GM18907 (cell line): Measurements from ENCODE around the gene CEP70.
"Not testable (repeated sequence)": the region's sequence is repeated elsewhere in the genome, so short reads cannot be mapped to it uniquely, and the experiment has no call there.

ENCODE experiments used
- ATAC-seq: cut with Tn5 transposase; IDR thresholded peaks from one replicate; pipeline ENCODE4 v1.9.1; 2021; ENCODE audit warnings: mild to moderate bottlenecking, moderate library complexity; ENCODE audit not compliant: unreplicated experiment

Gene CEP70

DNA sequence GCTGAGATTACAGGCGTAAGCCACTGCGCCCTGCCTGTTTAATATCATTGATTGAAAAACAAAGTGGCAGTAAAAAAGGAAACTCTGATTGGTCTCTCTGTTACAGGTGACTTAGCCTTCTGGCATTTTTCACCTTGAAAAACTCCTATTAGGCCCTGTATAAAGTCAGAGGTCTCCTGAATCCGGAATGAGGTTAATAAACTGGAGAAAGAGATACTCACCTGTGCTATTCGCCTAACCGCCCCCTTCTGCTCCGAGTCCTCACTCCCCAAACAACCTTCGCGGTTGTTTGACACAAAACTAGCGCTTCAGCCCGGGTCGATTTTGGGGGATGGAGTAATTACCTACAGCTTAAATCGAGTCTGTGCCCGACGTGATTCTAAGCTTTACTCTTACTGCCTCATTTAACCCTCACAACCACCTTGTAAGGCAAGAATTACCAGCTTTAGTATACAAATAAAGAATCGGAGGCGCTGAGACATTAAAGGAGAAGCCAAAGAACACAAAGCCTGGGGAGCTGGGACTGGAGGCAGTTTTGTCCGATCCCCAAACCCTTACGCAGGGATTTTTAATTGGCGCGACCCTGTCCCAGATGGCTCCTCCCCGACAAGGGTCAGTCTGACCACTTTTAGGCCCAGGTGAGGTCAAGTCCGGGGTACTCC is 441 bp downstream of the CEP70 start:
- no peak for ATAC-seq

DNA sequence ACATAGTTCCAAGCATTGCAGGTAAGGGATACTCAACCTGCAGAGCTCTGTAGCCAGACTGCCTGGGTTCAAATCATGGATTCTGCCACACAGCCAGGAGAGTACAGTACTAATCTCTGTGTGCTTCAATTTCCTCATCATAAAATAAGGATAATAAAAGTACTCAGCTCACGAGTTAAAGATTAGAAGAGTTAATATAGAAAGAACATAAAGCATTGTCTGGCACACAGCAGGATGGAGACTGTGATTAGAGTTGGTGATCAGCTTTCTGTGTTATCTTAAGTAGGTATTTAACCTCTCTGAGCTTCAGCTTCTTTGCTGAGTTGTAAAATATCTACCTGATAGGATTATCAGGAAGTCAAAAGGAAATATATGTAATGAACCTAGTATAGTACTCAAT is 2.7 kb downstream of the CEP70 start:
- no peak for ATAC-seq

DNA sequence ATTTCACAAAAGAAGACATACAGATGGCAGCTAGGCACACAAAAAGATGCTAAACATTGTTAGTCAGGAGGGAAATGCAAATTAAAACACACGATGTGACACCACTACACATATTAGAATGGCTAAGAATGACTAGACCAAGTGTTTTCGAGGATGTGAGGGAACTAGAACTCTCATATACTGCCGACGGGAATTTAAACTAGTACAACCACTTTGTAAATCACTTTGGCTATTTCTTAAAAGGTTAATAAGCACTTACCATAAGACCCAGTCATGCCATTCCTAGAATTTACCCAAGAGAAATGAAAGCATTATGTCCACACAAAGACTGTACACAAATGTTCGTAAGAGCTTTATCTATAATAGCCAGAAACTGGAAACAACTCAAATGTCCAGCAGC is 5.6 kb downstream of the CEP70 start:
- no peak for ATAC-seq

DNA sequence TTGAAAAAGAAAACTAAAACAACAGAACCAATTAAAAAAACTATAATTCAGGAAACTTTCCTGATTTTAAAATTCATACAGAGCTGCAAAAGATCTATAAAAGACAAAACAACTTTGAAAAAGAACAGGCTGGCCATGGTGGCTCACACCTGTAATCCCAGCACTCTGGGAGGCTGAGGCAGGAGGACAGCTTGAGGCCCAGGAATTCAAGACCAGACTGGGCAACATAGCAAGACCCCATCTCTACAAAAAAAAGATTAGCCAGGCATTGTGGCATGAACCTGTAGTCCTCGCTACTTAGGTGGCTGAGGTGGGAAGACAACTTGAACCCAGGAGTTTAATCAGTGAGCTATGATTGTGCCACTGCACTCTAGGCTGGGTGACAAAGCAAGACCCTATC is 6.7 kb downstream of the CEP70 start:
- ATAC-seq: no peak

DNA sequence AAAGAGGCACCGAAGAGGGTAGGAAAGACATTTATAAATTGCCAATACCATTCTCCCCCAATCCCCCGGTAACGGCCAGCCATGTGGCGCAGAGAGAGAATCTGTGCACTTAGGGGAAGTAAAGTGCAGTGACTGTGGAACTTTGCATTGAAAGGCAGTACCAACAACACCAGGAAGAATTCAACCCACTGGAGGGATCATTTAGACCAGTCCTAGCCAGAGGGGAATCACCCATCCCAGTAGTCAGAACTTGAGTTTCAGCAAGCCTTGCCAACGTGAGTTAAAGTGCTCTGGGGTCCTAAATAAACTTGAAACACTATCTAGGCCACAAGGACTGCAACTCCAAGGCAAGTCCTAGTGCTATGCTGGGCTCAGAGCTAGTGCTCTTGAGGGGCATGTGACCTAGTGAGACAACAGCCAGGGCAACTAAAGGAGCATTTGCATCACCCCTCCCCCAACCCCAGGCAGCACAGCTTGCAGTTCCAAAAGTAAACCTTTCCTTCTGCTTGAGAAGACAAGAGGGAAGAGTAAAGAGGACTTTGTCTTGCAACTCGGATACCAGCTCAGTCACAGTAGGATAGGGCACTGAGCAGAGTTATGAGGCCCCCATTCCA is 15.0 kb downstream of the CEP70 start:
- ATAC-seq: no peak

DNA sequence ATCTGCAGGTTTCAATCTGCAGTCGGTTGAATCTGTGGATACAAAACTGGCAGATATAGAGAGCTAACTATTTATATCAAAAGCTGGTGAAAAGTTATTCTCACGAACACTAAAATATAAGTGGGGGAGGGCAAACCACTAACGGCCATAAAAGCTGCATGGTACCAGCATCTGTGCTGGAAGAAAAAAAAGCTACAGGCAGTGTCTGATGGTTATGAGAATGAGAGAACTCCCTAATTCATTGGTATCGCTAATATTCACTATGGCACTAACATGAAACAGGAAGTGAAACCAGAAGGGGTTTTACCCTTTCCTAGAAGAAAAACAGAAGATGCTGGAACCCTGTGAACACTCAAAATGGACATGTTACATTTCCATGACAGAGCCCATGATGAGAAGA is 15.9 kb downstream of the CEP70 start:
- peak; percentile 97 for ATAC-seq

DNA sequence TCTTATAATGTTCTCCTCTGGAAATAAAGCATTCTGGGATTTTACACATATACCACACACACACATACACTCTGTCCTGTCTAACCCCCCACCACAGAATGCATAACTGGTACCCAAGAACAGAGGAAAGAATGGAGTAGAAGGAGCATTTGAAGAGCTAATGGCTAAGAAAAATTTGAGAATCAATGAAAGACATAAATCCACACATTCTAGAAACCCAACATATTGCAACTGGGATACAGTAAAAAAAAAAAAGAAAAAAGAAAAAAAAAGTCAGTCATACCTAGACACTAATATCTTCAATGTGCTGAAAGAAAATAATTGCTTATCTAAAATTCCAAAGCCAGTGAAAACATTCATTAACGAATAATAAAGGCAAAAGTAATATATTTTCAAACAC is 20.9 kb downstream of the CEP70 start:
- no peak for ATAC-seq

DNA sequence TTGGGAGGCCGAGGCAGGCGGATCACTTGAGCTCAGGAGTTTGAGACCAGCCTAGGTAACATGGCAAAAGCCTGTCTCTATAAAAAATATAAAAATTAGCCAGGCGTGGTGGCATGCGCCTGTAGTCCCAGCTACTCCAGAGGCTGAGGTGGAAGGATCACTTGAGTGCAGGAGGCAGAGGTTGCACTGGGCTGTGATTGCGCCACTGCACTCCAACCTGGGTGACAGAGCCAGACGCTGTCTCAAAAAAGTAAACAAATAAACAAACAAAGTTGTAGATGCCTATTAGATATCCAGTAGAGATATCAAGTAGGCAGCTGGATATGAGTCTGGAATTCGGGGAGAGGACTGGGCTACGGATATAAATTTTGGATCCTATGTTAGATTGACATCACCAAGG is 24.4 kb downstream of the CEP70 start:
- not testable (repeated sequence) for ATAC-seq

DNA sequence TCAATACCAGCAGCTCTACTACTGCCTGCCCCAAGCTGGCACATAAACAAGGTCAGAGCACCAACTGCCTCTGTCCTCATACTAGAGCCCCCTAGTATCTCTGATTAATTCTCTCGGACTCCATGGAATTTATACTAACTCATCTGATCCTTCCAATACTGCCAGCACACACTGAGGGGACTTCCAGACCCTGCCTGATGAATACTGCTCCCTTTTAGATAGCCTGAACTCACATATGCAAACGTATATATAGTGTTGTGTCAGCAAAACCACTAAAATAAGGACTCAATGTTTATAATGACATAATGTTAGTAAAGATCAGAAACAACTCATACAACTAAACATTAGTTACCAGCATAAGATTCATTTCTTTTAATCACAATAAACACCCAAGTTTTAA is 25.0 kb downstream of the CEP70 start:
- ATAC-seq: no peak

DNA sequence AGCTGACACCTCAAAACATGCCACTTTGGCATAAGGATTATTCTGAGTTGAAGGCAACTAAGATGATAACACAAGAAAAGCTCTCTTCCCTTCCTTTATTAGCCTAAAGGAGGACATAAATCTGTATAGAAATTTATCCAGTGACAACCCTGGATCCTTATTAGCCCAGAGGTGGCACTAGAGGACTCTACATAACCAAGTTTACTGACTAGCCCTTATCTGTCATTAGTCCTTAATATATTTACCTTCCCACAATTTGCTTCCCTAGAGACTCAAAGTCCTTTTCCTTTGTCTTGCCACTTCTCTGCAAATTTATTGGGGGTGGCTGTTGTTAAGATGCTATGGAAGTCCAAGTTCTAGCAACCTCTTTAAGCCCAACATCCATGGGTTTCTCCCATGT is 26.7 kb downstream of the CEP70 start:
- no peak for ATAC-seq

DNA sequence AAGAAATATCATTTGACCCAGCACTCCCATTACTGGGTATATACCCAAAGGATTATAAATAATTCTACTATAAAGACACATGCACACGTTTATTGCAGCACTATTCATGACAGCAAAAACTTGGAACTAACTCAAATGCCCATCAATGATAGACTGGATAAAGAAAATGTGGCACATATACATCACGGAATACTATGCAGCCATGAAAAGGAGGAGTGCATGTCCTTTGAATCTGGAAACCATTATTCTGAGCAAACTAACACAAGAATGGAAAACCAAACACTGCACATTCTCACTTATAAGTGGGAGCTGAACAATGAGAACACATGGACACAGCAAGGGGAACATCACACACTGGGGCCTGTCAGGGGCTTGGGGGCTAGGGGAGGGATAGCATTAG is 27.8 kb downstream of the CEP70 start:
- ATAC-seq: not testable (repeated sequence)

DNA sequence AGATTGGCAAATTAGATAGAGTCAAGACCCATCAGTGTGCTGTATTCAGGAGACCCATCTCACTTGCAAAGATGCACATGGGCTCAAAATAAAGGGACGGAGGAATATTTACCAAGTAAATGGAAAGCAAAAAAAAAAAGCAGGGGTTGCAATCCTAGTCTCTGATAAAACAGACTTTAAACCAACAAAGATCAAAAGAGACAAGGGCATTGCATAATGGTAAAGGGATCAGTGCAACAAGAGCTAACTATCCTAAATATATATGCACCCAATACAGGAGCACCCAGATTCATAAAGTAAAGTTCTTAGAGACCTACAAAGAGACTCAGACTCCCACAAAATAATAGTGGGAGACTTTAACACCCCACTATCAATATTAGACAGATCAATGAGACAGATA is 31.2 kb downstream of the CEP70 start:
- not testable (repeated sequence) for ATAC-seq

DNA sequence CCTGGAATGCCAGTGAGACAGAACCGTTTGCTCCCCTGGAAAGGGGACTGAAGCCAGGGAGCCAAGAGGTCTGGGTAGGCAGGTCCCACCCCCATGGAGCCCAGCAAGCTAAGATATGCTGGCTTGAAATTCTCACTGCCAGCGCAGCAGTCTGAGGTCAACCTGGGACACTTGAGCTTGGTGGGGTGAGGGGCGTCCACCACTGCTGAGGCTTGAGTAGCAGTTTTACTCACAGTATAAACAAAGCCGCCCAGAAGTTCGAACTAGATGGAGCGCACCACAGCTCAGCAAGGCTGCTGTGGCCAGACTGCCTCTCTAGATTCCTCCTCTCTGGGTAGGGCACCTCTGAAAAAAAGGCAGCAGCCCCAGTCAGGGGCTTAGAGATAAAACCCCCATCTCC is 33.6 kb downstream of the CEP70 start:
- no peak for ATAC-seq

DNA sequence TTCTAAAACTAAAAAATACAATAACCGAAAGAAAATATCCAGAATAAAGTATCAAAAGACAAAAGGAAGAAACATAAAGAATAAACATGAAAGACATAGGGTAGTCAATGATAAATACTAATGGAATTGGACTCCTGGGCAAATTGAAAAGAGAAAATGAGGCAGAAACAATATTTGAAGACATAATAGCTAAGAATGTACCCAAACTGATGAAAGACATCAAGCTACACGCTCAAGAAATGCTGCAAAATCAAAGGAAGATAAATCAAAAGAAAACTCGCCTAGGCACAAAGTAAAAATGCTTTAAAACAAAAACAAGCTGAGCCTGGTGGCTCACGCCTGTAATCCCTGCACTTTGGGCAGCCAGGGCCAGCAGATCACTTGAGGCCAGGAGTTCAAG is 34.9 kb downstream of the CEP70 start:
- no peak for ATAC-seq

DNA sequence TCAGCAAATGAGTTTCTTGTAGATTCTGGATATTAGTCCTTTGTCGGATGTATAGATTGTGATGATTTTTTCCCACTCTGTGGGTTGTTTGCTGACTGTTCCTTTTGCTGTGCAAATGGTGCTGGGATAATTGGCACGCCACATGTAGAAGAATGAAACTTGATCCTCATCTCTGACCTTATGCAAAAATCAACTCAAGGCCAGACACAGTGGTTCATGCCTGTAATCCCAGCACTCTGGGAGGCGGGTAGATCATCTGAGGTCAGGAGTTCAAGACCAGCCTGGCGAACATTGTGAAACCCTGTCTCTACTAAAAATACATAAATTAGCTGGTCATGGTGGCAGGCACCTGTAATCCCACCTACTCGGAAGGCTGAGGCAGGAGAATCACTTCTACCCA is 39.3 kb downstream of the CEP70 start:
- not testable (repeated sequence) for ATAC-seq

DNA sequence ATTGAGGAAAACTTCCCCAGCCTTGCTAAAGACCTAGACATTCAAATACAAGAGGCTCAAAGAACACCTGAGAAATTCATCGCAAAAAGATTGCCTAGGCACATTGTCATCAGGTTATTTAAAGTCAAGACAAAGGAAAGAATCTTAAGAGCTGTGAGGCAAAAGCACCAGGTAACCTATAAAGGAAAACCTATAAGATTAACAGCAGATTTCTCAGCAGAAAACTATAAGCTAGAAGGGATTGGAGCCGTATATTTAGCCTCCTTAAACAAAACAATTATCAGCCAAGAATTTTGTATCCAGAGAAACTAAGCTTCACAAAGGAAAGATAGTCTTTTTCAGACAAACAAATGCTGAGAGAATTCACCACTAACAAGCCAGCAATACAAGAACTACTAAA is 43.1 kb downstream of the CEP70 start:
- not testable (repeated sequence) for ATAC-seq

DNA sequence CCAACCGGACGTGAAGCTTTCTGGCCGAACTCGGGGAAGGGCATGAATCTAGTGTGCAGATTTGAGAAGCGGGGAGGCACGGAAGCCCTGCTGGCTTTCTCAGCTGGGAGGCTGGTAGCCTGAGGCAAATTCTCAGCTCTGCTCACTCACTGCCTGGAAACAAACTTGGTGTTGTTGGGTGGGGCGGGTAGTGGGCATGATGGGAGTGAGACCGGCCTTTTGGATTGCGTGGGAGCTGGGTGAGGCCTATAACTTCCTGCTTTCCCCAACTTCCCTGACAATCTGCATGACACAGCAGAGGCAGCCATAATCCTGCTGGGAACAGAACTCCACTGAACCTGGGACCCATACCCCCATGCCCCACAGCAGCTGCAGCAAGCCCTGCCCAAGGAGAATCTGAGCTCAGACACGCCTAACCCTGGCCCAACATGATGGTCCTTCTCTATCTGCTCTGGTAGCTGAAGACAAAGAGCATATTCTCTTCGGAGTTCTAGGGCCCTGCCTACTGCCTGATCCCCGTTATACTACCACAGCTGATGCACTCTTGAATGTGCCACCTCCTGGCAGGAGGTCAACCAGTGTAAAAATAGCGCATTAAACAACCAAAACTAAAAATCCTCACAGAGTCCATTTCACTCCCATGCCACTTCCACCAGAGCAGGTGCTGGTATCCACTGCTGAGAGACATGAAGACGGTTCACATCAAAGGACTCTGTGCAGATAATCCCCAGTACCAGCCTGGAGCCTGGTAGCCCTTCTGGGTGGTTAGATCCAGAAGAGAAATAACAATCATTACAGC is 44.7 kb downstream of the CEP70 start:
- ATAC-seq: no peak

DNA sequence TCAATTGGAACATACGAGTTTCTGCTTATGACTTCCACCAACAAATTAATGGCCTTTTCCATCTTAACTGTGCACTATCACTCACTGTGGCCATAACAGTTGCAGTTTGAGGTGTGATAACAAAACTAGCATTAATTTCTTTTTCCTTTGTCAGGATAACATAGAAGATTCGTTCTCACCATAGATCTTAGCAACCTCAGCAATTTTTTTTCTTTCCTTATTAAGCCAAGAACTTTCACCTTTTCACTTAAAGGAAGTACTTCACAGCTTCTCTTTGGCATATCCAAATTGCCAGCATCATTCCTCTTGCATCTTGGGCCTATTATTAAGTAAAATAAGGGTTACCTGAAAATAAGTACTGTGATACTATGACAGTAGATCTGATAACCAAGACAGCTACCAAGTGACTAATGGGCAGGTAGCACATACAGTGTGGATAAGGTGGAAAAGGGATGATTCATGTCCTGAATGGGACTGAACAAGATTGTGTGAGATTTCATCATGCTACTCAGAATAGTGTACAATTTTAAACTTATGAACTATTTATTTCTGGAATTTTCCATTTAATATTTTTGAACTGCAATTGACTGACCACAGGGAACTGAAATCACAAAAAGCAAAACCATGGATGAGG is 46.6 kb downstream of the CEP70 start:
- no peak for ATAC-seq

DNA sequence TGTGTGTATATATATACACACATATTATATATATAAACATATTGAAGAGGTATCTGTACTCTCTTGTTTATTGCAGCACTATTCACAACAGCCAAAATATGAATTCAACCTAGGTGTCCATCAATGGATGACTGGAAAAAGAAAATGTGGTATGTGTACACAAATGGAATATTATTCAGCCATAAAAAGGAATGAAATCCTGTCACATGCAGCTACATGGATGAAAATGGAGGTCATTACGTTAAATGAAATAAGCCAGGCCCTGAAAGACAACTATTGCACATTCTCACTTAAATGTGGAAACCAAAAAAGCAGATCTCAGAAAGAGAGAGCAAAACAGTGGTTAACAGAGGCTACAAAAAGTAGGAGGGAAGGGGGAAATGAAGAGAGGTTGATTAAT is 49.5 kb downstream of the CEP70 start:
- no peak for ATAC-seq

DNA sequence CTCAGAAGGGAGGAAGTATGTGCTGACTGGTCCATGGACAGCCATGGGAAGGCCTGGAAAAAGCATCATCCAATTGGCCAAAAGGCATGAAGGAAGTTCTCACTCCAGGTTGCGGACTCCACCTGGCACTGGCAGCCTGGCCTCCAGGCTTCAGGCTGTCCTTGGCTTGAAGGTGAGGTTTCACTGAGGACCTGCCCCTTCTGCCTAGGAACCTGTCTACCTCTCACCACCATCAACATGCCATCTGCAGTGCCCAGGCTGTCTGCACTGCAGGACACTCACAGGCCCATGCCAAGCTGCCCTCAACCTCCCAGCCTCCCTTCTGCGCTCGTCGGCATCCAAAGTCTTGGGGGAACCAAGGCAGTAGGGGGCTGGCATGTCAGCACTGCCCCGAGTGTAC is 51.1 kb downstream of the CEP70 start:
- ATAC-seq: no peak

DNA sequence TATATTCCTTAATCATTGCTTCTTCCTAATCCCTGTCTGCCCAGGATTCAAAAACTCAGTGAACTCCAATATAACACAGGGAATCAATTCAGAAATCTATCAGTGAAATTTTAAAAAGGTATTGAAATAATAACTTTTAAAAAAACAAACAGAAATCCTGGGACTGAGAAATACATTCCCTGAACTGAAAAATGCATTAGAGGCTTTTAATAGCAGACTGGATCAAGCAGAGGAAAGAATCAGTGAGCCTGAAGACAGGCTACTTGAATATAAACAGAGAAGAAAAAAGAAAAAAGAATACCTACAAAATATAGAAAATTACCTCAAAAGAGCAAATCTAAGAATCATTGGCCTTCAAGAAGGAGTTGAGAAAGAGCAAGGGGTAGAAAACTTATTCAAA is 54.7 kb downstream of the CEP70 start:
- no peak for ATAC-seq

DNA sequence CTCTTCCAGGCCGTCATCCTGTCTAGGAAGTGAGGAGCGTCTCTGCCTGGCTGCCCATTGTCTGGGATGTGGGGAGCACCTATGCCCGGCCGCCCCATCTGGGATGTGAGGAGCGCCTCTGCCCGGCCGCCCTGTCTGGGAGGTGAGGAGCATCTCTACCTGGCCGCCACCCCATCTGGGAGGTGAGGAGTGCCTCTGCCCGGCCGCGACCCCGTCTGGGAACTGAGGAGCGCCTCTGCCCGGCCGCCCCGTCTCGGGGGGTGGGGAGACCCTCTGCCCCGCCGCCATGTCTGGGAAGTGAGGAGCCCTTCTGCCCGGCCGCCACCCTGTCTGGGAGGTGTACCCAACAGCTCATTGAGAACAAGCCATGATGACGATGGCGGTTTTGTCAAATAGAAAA is 72.6 kb downstream of the CEP70 start:
- not testable (repeated sequence) for ATAC-seq
